H1 (cell line): Measurements from ENCODE around the gene TRAPPC2.

Experiments
- CTCF ChIP-seq, 3 experiments: IDR thresholded peaks; 1 replicate in 2 of 3; 2 replicates in 1 of 3; pipeline versions ENCODE4 v1.5.1 to v1.6.1; 2011; ENCODE audit warnings: low read length in 3 of 3, mild to moderate bottlenecking in 3 of 3, inconsistent platforms in 2 of 3, low read depth in 1 of 3, moderate library complexity in 1 of 3; ENCODE audit not compliant: insufficient read depth in 1 of 3; ENCODE audit errors: control extremely low read depth in 1 of 3
- NRF1 ChIP-seq: IDR thresholded peaks from 2 replicates; pipeline ENCODE4 v1.6.1; 2011; ENCODE audit warnings: mild to moderate bottlenecking, low read depth, low read length, improper control_type of control experiment
- POLR2A ChIP-seq, 2 experiments: IDR thresholded peaks; 1 replicate in 1 of 2; 2 replicates in 1 of 2; pipeline ENCODE4 v1.6.1; 2011; ENCODE audit warnings: low read depth in 2 of 2, low read length in 2 of 2, mild to moderate bottlenecking in 2 of 2; ENCODE audit errors: control extremely low read depth in 1 of 2
- RNF2 ChIP-seq: fragments of 200-900, 300-1000 bp; sonication (generic); IDR thresholded peaks from 2 replicates; pipeline ENCODE4 v1.7.1; 2016; ENCODE audit warnings: borderline replicate concordance, low read depth, mild to moderate bottlenecking, antibody characterized with exemption, low read length; ENCODE audit not compliant: poor library complexity, severe bottlenecking; ENCODE audit errors: missing control alignments
- RXRA ChIP-seq: IDR thresholded peaks from 2 replicates; pipeline ENCODE4 v1.6.1; 2011; ENCODE audit warnings: low read depth, mild to moderate bottlenecking, low read length, moderate library complexity; ENCODE audit not compliant: insufficient read depth
- SRF ChIP-seq: IDR thresholded peaks from 2 replicates; pipeline ENCODE4 v1.6.1; 2011; ENCODE audit warnings: mild to moderate bottlenecking, low read depth, low read length, moderate library complexity

GRCh38 chrX:13688384-13688957, 45.9 kb downstream of the TRAPPC2 start:
- TF ChIP-seq RNF2, result no peak
- no peak for TF ChIP-seq RXRA
- no peak for TF ChIP-seq CTCF (IDR thresholded peaks at IDR 0.05; ENCODE audit: control extremely low read depth in 1 of 3, insufficient read depth in 1 of 3, low read depth in 1 of 3, low read length in 3 of 3)
- no peak for TF ChIP-seq NRF1
- no peak for TF ChIP-seq POLR2A (IDR thresholded peaks at IDR 0.05; ENCODE audit: control extremely low read depth in 1 of 2, low read depth in 2 of 2, low read length in 2 of 2)
- no peak for TF ChIP-seq SRF
